Ishikawa (cell line): Measurements from ENCODE around the gene CEP250.

Experiments used
- CEBPB ChIP-seq: IDR thresholded peaks from 2 replicates; pipeline ENCODE4 v1.6.1; 2012
- CREB1 ChIP-seq: IDR thresholded peaks from 2 replicates; pipeline ENCODE4 v1.6.1; 2012; ENCODE audit warnings: low read depth
- EGR1 ChIP-seq: IDR thresholded peaks from 2 replicates; pipeline ENCODE4 v1.6.1; 2012
- EP300 ChIP-seq: IDR thresholded peaks from 2 replicates; pipeline ENCODE4 v1.6.1; 2012; ENCODE audit warnings: borderline replicate concordance
- FOXM1 ChIP-seq: IDR thresholded peaks from 2 replicates; pipeline ENCODE4 v1.6.1; 2012; ENCODE audit warnings: low read depth, borderline replicate concordance
- NFIC ChIP-seq: IDR thresholded peaks from 2 replicates; pipeline ENCODE4 v1.6.1; 2012
- RAD21 ChIP-seq: IDR thresholded peaks from 2 replicates; pipeline ENCODE4 v1.6.1; 2012; ENCODE audit warnings: low read depth
- TAF1 ChIP-seq: IDR thresholded peaks from 2 replicates; pipeline ENCODE4 v1.6.1; 2012; ENCODE audit warnings: low read depth, mild to moderate bottlenecking
- TCF12 ChIP-seq: IDR thresholded peaks from 2 replicates; pipeline ENCODE4 v1.6.1; 2012; ENCODE audit warnings: low read depth
- TEAD4 ChIP-seq: IDR thresholded peaks from 2 replicates; pipeline ENCODE4 v1.6.1; 2012
- YY1 ChIP-seq: IDR thresholded peaks from 2 replicates; pipeline ENCODE4 v1.6.1; 2012; ENCODE audit warnings: low read depth
- ZBTB7A ChIP-seq: IDR thresholded peaks from 2 replicates; pipeline ENCODE4 v1.6.1; 2012; ENCODE audit warnings: low read depth
- TF ChIP-seq, protein P1 (sequence below): IDR thresholded peaks from 2 replicates; pipeline ENCODE4 v1.6.1; 2012
- TF ChIP-seq, protein P2 (sequence below): IDR thresholded peaks from 2 replicates; pipeline ENCODE4 v1.6.1; 2012
- TF ChIP-seq, protein P3 (sequence below): IDR thresholded peaks from 2 replicates; pipeline ENCODE4 v1.6.1; 2012; ENCODE audit warnings: low read depth, mild to moderate bottlenecking

The CEP250 gene

DNA sequence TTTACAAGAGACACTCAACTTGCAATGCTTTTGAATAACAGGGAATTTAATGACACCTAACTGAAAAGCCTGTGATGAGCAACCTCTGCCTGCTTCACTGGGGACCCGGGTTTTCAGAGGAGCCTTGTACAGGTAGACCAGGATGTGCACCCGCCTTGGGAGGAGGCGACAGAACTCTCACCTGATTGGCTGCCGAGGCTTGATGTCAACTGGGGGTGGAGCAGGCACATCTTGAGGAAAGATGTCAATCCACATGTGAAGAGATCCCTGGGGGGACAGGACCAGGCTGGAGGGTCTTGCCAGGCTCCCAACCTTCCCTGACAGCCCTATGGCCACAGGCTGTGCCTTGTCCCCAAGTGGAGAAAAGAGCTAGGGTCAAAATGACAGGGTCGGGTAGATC lies 106.3 kb downstream of the CEP250 start:
- TF ChIP-seq CREB1 = no peak
- TF ChIP-seq YY1 = no peak
- TF ChIP-seq FOXM1 = no peak

DNA sequence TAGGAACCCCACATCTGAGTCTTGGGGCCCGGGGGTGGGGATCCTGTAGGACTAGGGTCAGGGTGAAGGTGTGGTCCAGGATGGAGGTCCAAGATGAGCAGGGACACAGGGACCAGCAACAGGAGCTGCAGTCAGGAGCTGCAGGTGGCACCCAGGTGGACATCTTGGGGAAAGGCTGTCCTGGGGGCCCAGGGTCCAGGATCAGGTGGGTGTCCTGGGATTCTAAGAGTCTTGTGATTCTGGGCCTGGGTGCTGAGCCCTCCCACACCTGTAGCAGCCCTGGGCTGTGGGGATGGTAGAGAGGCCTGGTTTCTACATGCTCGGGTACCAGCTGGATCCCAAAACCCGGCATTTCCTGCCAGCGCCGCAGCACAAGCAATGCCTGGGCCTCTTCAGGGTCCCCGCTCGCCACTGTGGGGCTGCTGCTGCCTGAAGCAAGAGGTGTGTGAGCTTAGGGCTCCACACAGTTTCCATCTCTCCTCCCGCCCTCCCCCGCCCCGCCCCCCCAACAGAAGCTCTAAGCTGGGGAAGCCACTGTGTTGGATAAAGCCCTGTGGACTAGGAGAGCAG lies 107.2 kb downstream of the CEP250 start:
- TF ChIP-seq, protein P1, sequence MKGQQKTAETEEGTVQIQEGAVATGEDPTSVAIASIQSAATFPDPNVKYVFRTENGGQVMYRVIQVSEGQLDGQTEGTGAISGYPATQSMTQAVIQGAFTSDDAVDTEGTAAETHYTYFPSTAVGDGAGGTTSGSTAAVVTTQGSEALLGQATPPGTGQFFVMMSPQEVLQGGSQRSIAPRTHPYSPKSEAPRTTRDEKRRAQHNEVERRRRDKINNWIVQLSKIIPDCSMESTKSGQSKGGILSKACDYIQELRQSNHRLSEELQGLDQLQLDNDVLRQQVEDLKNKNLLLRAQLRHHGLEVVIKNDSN = no peak
- TF ChIP-seq YY1 = no peak
- no peak for TF ChIP-seq RAD21
- TF ChIP-seq TEAD4 = no peak
- no peak for TF ChIP-seq ZBTB7A
- TF ChIP-seq CEBPB = no peak
- TF ChIP-seq, protein P2, sequence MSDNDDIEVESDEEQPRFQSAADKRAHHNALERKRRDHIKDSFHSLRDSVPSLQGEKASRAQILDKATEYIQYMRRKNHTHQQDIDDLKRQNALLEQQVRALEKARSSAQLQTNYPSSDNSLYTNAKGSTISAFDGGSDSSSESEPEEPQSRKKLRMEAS = no peak
- no peak for TF ChIP-seq CREB1
- no peak for TF ChIP-seq TCF12
- TF ChIP-seq NFIC = no peak
- TF ChIP-seq EGR1 = no peak
- TF ChIP-seq FOXM1 = no peak
- no peak for TF ChIP-seq TAF1
- TF ChIP-seq, protein P3, sequence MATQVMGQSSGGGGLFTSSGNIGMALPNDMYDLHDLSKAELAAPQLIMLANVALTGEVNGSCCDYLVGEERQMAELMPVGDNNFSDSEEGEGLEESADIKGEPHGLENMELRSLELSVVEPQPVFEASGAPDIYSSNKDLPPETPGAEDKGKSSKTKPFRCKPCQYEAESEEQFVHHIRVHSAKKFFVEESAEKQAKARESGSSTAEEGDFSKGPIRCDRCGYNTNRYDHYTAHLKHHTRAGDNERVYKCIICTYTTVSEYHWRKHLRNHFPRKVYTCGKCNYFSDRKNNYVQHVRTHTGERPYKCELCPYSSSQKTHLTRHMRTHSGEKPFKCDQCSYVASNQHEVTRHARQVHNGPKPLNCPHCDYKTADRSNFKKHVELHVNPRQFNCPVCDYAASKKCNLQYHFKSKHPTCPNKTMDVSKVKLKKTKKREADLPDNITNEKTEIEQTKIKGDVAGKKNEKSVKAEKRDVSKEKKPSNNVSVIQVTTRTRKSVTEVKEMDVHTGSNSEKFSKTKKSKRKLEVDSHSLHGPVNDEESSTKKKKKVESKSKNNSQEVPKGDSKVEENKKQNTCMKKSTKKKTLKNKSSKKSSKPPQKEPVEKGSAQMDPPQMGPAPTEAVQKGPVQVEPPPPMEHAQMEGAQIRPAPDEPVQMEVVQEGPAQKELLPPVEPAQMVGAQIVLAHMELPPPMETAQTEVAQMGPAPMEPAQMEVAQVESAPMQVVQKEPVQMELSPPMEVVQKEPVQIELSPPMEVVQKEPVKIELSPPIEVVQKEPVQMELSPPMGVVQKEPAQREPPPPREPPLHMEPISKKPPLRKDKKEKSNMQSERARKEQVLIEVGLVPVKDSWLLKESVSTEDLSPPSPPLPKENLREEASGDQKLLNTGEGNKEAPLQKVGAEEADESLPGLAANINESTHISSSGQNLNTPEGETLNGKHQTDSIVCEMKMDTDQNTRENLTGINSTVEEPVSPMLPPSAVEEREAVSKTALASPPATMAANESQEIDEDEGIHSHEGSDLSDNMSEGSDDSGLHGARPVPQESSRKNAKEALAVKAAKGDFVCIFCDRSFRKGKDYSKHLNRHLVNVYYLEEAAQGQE = no peak
- TF ChIP-seq EP300 = no peak

DNA sequence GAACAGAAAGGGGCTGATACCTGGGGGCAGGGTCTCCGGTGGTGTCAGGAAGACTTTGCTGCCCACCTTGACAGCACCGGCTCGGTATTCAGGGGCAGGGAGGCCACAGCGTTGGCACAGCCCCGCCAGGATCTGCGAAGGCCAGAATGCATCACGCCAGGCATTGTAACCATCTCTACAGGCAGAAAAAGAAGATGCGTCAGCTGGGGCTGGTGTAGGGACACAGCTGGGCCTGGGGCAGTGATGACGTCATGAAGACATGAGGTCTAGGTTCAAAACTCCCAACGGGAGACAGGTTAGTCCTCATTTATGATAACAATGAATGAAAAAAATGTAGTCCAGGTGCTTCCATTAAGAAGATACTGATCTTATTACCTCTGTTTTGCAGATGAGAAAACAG lies 108.4 kb downstream of the CEP250 start:
- no peak for TF ChIP-seq EP300
- TF ChIP-seq RAD21 = no peak
- no peak for TF ChIP-seq YY1
- TF ChIP-seq, protein P1 = no peak
- no peak for TF ChIP-seq ZBTB7A
- TF ChIP-seq EGR1 = no peak

DNA sequence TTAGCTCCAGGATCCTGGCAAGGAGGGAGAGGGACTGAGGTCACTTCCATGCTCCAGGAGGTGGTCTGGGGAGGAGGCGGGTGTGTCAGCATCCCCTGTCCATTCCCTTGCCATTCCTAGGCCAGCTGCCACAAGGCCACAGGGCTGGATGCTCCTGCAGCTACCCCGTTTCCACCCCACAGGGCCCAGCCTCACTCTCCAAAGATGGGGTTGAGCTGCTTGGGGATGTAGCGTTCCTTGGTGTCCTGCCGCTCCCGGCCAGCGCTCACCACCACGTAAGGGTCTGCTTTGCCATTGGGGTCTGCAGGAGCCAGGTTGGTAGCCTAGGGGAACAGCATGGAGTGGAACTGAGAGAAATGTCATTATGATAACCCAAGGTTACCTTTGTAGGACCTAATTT lies 109.5 kb downstream of the CEP250 start:
- no peak for TF ChIP-seq CREB1

DNA sequence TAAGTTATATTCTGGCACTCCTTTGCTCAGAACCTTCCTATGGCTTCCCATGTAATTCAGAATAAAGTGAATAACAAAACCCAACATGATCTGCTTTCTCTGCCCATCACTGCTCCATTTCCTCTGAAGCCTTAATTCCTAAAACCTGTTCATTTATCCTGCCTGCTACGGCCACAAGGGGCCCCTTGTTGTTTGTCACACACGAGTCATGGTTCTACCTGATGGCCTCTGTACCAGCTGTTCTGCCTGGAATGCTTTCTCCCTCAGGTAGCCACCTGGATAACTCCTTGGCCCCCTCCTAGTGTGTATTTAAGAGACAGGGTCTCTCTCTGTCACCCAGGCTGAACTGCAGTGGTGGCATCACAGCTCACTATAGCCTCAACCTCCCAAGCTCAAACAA lies 113.2 kb downstream of the CEP250 start:
- TF ChIP-seq RAD21 (peak; percentile 51), EGR1 (no peak)
- TF ChIP-seq, protein P2 = no peak
